HTR-8/SVneo (cell line): ENCODE data around the gene SEC63.
A peak's percentile ranks its signal among the peaks of the same experiment; 100 is the strongest.
"Not testable (repeated sequence)": the region's sequence is repeated elsewhere in the genome, so short reads cannot be mapped to it uniquely, and the experiment has no call there.

Source experiments
- DNase-seq: peaks from one replicate; pipeline ENCODE4 v3.0.0; 2011; ENCODE audit warnings: low spot score, mixed read lengths; ENCODE audit not compliant: insufficient read length
- FAIRE-seq: peaks from 2 replicates; lab custom pipeline; 2011; peaks lifted over from hg19 to GRCh38; lab: Jason Lieb, UNC

The SEC63 gene

GRCh38 chr6:107976155-107976783 is 18.3 kb upstream of the SEC63 start:
- FAIRE-seq: no peak
- no peak for DNase-seq

GRCh38 chr6:107973594-107973993 is 15.6 kb upstream of the SEC63 start:
- FAIRE-seq (no peak), DNase-seq (no peak)

GRCh38 chr6:107972413-107973096 is 14.5 kb upstream of the SEC63 start:
- DNase-seq: no peak
- FAIRE-seq: no peak

GRCh38 chr6:107971181-107971580 is 13.2 kb upstream of the SEC63 start:
- FAIRE-seq: no peak
- DNase-seq: no peak

GRCh38 chr6:107970255-107970654 is 12.2 kb upstream of the SEC63 start:
- FAIRE-seq (no peak), DNase-seq (no peak)

GRCh38 chr6:107968081-107968480 is 10.1 kb upstream of the SEC63 start:
- DNase-seq: no peak
- FAIRE-seq: no peak

- no peak for FAIRE-seq
- DNase-seq: no peak
These were observed 7.7 kb upstream of the SEC63 start for GRCh38 chr6:107965746-107966145.

GRCh38 chr6:107962723-107963122 is 4.7 kb upstream of the SEC63 start:
- DNase-seq (no peak), FAIRE-seq (no peak)

- FAIRE-seq (no peak), DNase-seq (no peak)
These were observed 1.4 kb upstream of the SEC63 start for GRCh38 chr6:107959392-107959791.

- FAIRE-seq, DNase-seq: not testable (repeated sequence)
These were observed 818 bp upstream of the SEC63 start for GRCh38 chr6:107958689-107959362.

GRCh38 chr6:107957308-107957908 is 600 bp downstream of the SEC63 start:
- FAIRE-seq: no peak
- peak; percentile 28 for DNase-seq

GRCh38 chr6:107956586-107957307 is 1.3 kb downstream of the SEC63 start:
- FAIRE-seq: no peak
- peak; percentile 18 for DNase-seq

- no peak for FAIRE-seq
- DNase-seq: no peak
These were observed 1.8 kb downstream of the SEC63 start for GRCh38 chr6:107956181-107956580.

- FAIRE-seq, DNase-seq: not testable (repeated sequence)
These were observed 4.1 kb downstream of the SEC63 start for GRCh38 chr6:107953858-107954414.

- no peak for FAIRE-seq
- no peak for DNase-seq
These were observed 14.2 kb downstream of the SEC63 start for GRCh38 chr6:107943626-107944439.

- FAIRE-seq: no peak
- DNase-seq: no peak
These were observed 15.9 kb downstream of the SEC63 start for GRCh38 chr6:107942142-107942541.

- DNase-seq: no peak
- no peak for FAIRE-seq
These were observed 16.4 kb downstream of the SEC63 start for GRCh38 chr6:107941627-107942026.

- DNase-seq (no peak), FAIRE-seq (no peak)
These were observed 16.8 kb downstream of the SEC63 start for GRCh38 chr6:107941199-107941598.

- not testable (repeated sequence) for FAIRE-seq
These were observed 21.1 kb downstream of the SEC63 start for GRCh38 chr6:107936910-107937292.

More at GRCh38 chr6:107936910-107937292, 21.1 kb downstream of the SEC63 start:
- DNase-seq: not testable (repeated sequence)
